ENCODE data around the gene PCTP.

DNA sequence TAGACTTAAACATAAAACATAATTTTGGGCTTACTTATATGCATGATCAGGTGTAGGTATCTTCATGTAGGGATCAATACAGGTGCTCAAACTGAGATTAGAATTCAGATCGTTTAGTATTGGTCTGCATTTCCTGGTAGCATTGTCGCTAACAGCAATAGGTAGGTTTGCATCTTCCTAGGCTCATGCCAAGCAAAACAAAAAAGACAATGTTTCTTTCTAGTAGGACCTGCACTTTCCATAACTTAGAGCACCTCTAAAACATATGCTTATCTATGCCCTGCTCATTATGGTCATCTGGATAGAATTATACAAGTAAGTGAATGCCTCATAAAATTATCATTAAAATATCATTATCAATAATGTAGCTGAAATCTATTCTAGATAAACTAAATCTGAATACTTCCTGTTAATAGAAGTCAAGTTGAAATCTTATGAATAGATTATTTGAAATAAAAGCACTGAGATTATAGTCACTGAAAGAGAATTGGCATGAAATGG is 26.7 kb downstream of the PCTP start:
- TF ChIP-seq, protein P1, sequence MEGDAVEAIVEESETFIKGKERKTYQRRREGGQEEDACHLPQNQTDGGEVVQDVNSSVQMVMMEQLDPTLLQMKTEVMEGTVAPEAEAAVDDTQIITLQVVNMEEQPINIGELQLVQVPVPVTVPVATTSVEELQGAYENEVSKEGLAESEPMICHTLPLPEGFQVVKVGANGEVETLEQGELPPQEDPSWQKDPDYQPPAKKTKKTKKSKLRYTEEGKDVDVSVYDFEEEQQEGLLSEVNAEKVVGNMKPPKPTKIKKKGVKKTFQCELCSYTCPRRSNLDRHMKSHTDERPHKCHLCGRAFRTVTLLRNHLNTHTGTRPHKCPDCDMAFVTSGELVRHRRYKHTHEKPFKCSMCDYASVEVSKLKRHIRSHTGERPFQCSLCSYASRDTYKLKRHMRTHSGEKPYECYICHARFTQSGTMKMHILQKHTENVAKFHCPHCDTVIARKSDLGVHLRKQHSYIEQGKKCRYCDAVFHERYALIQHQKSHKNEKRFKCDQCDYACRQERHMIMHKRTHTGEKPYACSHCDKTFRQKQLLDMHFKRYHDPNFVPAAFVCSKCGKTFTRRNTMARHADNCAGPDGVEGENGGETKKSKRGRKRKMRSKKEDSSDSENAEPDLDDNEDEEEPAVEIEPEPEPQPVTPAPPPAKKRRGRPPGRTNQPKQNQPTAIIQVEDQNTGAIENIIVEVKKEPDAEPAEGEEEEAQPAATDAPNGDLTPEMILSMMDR (conservative IDR thresholded peaks at IDR 0.05; ENCODE audit: low read depth, low read length): no peak
- TF ChIP-seq RAD21 (IDR thresholded peaks at IDR 0.05; ENCODE audit: low read length) (no peak), POLR2A (IDR thresholded peaks at IDR 0.05; ENCODE audit: low read depth, low read length) (no peak), RFX5 (IDR thresholded peaks at IDR 0.05; ENCODE audit: low read depth, low read length) (no peak), MAFK (IDR thresholded peaks at IDR 0.05; ENCODE audit: low read depth, low read length) (no peak), CEBPB (IDR thresholded peaks at IDR 0.05; ENCODE audit: low read depth, low read length) (no peak), MAZ (IDR thresholded peaks at IDR 0.05; ENCODE audit: borderline replicate concordance, low read depth, low read length) (no peak), MXI1 (IDR thresholded peaks at IDR 0.05; ENCODE audit: borderline replicate concordance, low read depth, low read length) (no peak), BHLHE40 (IDR thresholded peaks at IDR 0.05; ENCODE audit: low read depth, low read length) (no peak), FOS (IDR thresholded peaks at IDR 0.05; ENCODE audit: low read depth, low read length) (no peak)
- TF ChIP-seq, protein P2, sequence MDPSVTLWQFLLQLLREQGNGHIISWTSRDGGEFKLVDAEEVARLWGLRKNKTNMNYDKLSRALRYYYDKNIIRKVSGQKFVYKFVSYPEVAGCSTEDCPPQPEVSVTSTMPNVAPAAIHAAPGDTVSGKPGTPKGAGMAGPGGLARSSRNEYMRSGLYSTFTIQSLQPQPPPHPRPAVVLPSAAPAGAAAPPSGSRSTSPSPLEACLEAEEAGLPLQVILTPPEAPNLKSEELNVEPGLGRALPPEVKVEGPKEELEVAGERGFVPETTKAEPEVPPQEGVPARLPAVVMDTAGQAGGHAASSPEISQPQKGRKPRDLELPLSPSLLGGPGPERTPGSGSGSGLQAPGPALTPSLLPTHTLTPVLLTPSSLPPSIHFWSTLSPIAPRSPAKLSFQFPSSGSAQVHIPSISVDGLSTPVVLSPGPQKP (IDR thresholded peaks at IDR 0.05; ENCODE audit: borderline replicate concordance, low read depth, low read length): no peak
- TF ChIP-seq, protein P3, sequence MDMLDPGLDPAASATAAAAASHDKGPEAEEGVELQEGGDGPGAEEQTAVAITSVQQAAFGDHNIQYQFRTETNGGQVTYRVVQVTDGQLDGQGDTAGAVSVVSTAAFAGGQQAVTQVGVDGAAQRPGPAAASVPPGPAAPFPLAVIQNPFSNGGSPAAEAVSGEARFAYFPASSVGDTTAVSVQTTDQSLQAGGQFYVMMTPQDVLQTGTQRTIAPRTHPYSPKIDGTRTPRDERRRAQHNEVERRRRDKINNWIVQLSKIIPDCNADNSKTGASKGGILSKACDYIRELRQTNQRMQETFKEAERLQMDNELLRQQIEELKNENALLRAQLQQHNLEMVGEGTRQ (IDR thresholded peaks at IDR 0.05; ENCODE audit: low read depth, low read length): no peak

Measured in IMR-90 (cell line).